GM21576 (cell line): ENCODE results near the gene HOXC5.

Experiments used
- ATAC-seq: cut with Tn5 transposase; IDR thresholded peaks from one replicate; pipeline ENCODE4 v1.9.1; 2021; ENCODE audit warnings: mild to moderate bottlenecking, moderate library complexity; ENCODE audit not compliant: unreplicated experiment

Gene HOXC5

DNA sequence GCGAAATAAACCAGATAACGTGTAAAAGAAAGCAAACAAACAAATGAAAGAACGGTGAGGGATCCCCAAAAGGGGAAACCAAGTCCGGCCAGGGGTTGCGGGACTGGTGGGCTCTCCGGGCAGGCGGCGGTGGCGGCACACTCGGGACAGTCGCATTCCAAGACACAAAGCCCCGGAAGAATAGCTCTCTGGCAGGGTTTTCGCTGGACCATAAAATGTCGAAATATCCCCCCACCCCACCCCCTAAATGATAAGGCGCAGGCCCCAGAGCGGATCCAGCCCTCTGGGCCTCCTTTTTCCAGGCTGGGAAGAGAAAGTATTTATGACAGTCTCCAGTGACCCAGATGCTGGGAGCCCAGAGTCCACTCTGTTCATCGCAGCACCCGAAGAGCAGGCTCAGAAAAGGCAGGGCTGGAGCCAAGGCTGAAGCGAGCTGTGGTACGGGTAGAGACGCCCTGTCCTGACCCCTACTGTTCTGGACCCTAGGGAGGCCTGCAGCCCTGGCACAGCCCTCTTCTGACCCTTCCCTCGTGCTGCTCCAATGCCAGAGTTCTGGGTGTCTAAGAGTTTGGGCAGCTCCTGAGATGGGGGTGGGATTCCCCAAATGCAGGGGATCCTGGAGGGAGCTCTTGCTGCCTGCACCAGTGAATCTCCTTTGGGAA, 26.2 kb upstream of the HOXC5 start:
- ATAC-seq: no peak

DNA sequence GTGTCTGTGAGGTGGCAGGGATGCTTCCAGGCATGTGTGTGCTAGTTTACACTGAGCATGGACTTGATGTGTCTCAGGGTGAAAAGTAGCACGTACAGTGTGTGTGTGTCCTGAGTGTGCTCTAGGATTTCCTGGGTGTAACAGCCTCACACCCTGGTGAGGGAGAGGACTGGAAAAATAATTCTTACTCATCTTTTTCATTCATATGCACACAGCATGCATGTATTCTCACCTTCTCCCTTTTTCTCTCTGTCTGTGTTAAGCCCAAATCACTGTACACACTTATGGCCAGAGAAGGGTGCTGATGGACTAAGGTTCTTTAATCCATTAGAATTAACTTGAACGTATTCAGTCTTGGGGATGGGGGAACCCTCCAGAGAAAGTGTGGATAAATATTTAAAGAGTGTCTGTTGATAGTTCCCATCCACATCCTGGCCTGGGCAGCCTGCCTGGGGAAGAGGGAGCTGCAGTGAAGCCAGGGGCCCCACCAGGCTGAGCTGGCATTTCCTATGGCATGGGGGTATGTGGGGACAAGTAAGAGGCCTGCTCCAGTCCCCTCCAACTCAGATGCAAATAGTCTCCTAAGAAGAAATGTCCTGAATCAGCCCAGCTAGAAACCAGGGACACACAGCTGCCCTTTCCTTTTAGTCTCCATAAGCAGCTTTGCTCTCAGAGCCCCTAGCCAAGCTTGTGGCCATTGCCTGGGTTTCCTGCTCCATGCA, 25.2 kb upstream of the HOXC5 start:
- ATAC-seq: no peak

DNA sequence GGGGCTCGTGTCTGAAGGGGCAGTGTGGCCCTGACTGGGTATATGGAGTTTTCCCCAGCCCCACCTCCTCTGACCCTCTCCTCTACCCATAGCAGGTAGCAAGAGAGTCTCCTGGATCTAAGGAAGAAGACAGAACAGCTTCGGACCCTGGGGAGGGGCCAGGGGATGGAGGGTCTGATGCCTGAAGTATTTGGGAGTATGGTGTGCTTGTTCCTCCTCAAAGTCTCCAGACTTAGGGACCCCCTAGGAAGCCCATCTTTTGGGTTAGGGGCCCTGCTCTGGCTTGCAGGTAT, 24.6 kb upstream of the HOXC5 start:
- ATAC-seq: no peak

DNA sequence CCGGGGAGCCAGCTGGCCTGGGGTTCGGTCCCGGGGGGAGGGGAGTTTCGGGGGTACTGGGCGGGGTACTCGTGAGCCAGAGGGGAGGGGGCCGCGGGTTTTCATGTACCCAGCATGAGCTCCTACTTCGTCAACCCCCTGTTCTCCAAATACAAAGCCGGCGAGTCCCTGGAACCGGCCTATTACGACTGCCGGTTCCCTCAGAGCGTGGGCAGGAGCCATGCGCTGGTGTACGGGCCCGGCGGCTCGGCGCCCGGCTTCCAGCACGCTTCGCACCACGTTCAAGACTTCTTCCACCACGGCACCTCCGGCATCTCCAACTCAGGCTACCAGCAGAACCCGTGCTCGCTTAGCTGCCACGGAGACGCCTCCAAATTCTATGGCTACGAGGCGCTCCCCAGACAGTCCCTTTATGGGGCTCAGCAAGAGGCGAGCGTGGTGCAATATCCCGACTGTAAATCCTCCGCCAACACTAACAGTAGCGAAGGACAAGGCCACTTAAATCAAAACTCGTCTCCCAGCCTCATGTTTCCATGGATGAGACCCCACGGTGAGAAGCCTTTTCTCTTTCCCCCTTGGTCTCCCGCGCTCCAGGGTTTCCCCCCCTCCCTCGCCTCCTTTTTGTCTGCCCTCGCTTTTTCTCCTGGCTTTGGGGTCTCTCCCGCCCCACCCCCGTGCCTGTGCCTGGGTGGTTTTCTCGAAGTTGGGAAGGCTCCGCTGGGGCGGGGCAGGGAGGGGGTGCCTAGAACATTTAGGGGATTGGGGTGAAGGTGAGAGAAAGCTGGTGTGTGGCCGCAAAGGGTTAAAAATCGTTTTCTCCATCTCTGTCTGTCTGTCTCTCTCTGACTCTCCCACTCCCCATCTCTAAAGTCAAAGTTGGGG, 23.4 kb upstream of the HOXC5 start:
- ATAC-seq: no peak

DNA sequence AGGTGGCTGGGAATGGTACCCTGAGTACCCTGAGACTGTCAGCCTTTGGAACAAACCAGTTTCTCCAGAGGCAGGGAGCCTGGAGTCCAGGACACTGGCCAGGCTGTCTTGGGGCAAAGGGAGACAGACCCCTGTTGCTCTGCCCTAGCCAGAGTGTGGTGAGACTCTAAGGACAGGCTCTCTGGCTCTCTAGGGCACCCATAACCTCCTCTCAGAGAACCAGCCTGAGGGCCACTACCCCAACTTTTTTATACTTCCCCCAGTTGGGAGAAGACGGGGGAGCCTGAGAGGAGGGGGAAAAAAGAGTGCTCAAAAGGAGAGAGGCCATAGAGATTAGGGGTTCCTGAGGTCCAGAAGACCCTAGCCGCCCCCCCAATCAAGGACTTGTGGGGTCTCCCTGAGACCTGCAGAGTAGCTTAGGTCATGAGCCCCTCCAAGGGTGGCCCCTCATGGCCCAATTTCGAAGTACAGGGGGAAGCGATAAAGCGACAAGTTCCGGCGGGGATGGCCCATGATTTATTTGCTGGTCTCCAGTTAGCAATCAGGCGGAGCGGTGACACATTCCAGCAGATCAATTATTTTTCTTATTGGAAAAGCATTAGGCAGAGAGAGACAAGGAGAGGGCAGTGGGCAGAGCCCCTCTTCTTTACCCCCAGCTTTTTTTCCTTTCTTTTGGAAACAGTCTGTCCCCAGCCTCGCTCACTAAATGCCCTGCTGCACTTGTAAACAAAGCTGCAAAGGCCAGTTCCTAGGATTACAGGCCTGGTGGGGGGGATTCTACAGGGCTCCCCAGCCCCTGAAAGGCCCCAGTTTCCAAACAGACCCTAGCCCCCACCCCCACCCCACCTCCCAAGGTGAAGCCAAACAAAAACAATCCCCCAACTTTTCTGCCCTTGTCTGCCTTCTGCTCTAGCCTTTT, 22.5 kb upstream of the HOXC5 start:
- ATAC-seq: no peak

DNA sequence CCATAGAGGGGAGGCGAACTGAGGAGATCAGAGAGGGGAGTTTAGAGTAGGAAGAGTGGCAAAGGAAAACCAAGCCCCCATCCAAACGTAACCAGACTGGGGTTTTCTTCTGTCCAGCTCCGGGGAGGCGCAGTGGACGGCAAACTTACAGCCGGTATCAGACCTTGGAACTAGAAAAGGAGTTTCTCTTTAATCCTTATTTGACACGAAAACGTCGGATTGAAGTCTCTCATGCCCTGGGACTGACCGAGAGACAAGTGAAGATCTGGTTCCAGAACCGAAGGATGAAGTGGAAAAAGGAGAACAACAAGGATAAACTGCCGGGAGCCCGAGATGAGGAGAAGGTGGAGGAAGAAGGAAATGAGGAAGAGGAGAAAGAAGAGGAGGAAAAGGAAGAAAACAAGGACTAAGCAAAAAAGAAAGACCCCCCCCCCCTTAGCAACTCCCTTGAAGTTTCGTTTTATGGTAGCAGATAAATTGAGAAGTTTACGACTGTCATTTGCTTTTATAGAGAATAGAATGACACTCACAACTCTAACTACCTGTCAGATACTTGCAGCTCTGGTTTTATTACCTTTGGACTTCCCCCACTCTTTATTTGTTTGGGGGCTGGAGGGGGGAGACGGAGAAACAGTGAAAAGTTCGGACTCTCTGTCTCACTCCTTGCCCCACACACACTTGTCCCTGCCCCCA, 21.7 kb upstream of the HOXC5 start:
- no peak for ATAC-seq

DNA sequence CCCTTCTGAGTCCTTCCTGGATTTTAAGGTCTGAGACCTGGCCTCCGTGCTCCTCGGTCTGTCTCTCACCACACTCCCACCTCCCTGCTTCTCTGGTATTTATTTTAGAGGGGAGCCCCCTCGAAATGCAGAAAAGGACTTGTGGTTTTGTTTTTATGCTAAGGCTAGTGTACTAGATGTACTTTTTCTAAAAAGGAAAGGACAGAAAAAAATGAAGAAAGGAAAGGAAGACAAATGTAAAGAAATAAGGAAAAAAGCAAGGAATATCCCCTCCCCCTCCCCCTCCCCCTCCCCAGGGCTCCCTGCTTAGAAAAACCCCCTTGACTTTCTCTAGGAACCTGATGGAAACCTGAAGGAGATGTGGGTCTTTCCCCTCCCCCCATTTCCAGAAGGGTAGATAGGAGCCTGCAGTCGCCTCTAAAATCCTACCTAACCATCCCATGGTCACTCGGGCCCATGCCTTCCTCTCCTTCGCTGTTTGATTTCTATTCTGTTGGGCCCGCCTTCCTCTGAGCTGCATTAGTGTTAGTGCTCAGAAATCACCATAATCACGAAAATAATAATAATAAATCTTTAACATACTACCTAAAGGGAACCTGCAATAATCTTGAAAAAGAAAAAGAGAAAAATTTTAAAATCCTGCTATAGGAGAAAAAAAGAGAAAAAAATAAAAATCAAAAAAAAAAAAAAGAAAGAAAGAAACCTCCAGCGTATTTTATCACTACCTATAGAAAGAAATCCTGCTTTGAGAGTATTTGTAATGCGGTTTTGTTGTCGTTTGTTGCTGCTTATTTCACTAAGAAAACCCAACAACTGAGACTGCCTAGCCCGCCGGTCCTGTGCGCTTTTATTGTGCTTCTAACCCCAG, 21.0 kb upstream of the HOXC5 start:
- ATAC-seq: no peak

DNA sequence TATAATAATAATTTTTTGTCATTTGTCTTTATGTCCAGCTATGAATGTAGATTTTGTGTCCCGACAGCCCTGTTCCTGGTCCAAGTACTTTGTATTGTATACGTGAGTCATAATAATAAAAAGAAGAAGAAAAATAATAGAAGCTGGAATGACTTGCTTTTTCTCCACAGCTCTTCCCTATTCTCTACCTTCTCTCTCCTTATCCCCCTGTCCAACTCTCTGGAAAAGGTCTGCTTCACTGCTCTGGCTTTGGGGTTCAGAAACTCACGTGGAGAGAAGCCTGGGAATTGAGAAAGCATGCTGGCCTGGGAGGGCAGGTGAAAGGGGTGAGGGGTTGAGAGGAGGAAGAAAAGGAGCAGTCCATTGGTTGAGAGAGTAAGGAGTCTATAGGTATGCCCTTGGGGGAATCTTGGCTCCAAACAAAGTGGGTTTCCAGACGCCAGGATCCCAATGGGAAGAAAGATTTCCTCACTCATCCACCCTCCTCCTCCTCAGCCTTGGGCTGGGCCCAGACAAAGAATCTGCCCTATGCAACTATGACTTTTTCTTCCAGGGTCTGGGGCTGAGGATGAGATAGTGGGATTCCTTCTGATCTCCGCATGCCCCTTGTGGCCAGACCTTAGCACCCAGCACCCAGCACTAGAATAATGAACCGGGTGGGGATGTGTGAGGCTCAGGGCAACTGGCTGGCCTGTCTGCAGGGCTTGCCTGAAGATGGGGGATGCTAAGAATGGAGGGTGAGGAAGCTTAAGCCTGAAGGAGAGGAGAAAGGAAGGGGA, 20.0 kb upstream of the HOXC5 start:
- no peak for ATAC-seq

DNA sequence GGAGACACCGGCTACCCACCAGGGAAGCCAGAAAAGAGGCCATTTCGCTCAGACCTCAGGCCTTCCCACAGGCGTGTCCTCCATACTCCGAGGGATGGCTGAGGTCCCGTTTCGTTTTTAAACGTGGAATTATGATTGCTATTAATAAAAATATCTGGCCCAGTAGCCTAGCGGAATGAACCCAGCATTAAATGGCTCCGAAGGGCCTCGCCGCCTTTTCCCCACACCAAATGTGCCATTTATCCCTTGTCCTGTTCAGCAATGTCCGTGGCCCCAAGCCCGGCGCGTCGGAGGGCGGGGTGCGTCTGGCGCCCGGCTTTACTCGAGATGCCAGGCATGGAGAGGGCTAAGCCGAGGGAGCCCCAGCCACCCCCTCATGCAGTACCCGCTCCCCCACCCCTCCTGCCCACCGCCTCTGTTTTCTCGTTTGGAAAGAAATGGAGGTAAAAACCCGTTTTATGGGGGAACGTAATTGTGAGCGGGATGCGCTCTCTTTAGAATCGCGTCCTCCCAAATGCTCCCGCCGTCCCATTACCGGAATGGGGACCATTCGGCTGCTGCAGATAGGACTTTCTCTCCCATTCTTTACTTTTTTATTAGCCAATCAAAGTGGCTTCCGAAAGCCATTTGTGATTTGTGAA, 18.4 kb upstream of the HOXC5 start:
- no peak for ATAC-seq

DNA sequence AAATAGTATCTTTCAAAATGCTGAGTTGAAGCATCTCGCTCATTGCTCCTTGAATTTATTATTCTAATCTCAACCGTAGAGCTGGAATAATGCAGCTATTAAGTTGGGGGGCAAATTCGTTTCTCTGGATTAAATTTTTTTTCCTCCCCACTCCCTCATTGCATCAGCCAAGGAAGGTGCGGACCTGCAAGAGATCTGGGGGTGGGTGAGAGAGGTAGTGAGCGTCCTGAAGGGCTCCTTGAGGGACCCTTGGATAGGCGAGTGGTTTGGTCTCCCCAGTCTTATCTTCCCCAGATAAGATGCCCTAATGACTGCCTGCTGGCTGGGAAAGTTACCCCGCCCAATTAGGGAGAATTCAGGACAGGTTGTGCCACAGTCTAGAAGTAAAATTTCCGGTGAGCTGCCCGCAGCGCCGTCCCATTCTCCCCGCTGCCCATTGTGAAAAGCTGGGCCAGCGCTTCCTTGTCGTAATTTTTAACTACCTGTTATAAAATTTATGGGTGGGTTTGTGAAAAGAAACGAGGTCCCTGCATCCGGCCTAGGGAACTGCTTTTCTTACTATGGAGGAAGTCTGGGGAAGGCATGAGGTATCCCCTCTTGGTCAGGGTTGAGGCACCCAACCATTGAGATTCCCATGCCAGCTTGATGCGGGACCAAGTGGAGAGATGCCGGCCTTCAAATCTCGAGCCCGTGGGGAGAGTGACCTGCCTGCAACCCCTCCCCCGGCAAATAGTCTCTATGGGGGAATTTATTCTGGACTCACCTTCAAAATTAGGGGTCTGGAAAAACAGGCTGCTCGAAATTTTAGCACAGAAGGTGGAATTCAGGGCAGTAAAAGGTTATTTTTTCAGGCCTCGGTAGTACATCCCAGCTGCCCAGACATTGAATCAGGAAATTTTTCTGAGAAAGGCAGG, 17.6 kb upstream of the HOXC5 start:
- no peak for ATAC-seq

DNA sequence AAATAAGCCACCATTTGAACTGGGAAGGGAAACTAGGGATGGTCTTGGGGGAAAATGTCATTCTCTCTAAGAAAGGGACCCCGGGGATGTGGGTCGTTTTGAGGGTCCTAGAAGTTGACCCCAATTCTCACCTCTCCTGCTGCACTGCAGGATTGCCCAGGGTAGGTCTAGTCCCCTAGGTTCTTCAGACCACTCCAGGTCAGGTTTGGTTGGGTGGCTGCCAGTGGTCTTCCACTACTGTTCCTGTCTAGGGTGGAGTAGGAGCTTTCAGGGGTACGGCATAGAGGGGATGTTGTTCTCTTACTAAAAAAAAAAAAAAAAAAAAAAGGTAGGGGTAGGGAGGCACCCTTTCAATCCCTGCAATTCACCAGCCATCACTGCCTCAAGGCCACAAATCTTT, 16.8 kb upstream of the HOXC5 start:
- ATAC-seq: no peak

DNA sequence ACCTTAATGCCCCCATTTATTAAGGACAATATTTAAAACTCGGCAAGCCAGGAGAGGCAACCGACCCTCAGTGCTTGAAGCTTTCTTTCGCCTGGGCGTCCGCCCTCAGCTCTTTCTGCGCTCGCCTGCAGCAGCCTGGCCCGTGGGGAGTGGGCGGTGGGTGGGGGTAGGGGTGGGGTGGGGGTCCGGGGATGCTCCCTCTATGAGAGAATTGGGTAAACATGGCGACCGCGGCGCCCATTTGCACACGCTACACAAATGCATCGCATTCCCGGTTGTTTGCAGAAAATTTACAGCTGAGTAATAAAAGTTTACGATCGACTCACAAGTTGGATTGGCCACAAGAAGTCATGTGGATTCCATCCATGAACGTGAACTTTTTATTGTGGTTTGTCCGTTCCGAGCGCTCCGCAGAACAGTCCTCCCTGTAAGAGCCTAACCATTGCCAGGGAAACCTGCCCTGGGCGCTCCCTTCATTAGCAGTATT, 16.3 kb upstream of the HOXC5 start:
- no peak for ATAC-seq

DNA sequence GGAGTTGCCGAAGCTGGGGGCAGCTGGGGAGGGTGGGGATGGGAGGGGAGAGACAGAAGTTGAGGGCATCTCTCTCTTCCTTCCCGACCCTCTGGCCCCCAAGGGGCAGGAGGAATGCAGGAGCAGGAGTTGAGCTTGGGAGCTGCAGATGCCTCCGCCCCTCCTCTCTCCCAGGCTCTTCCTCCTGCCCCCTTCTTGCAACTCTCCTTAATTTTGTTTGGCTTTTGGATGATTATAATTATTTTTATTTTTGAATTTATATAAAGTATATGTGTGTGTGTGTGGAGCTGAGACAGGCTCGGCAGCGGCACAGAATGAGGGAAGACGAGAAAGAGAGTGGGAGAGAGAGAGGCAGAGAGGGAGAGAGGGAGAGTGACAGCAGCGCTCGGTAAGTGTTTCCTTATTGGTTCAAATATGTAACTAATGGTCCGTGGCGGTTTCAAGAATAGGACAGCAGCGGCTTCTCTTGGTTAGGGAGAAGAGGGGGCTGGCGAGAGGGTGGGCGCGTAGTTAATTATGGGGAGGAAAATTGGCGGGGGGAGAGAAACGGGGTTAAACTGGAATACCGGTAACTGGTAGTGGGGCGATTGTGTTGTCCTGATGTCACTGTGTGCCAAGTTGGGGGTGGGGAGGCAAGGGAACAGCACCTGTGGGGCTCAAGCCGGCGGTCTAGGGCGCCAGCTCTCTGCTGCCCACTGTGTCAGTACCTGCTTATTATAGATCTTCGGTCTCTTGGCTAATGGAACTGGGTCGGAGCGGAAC, 15.6 kb upstream of the HOXC5 start:
- peak; percentile 37 for ATAC-seq

DNA sequence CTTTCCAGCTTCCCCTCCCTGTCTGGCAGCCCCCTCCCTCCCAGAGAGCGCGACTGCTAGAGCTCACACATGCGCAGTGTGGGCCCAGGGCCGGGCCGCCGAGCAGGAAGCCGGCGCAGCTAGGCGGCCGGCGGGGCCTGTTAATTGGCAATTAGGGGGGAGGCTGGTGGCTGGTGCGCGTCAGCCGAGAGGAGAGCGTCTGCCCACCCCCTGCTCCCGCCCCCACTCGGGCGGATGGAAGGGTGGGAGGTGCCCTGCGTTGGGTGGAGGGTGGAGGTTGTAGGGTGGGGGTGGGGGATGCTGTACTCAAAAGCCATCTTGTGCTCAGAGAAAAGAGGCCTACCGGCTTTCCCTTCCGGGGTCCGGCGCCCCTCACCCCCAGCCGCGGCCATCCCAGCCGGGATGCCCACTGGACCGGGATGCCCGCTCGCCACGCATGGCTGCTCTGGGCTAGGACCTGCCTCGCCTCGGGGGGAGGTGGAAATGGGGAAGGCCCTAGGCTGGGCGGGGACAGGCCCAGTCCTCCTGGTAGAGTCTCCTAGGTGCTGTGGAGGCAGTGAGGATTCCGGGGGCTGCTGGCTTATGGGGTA, 14.9 kb upstream of the HOXC5 start:
- peak; percentile 72 for ATAC-seq

DNA sequence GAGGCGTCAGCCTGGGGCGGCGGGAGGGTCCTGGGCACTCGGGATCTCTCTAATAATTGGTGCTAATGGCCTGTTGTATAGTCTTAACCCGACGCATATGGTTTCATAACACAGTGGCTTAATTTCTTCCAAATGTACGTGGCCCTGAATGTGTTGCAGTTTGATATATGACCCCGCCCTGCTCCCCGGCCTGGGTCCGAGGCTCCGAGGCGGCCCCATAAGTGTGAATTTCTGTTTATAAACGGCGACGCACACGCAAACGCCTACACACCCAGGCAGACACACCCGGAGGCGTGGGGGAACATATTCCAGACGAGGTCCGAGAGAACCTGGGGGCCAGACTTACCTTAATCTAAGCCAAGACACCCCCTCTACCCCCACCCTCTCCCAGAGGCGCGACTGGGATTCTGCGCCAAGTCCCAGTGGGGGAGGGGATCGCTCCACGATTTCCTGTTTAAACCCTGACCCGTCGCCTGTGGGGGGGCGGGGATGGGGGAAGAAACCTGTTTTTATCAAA, 14.3 kb upstream of the HOXC5 start:
- no peak for ATAC-seq
